Activated naive CD4-positive, alpha-beta T cell treated with anti-CD3 and anti-CD28 coated beads, Interleukin-2, amount 50 U/mL, for 24 hours (primary cell): ENCODE results near the gene RHOC.

Source experiments
- H3K27ac Mint-ChIP-seq: one replicate; pipeline ENCODE4 v1.8.0; 2021; ENCODE audit warnings: mild to moderate bottlenecking, mixed read lengths
- H3K27me3 Mint-ChIP-seq: one replicate; pipeline ENCODE4 v1.8.0; 2021; ENCODE audit warnings: mixed read lengths
- H3K36me3 Mint-ChIP-seq: one replicate; pipeline ENCODE4 v1.8.0; 2021; ENCODE audit warnings: mixed read lengths
- H3K4me1 Mint-ChIP-seq: one replicate; pipeline ENCODE4 v1.8.0; 2021; ENCODE audit warnings: mixed read lengths
- H3K4me3 Mint-ChIP-seq: one replicate; pipeline ENCODE4 v1.8.0; 2021; ENCODE audit warnings: mild to moderate bottlenecking, mixed read lengths
- H3K9me3 Mint-ChIP-seq: one replicate; pipeline ENCODE4 v1.8.0; 2021; ENCODE audit warnings: mixed read lengths

RHOC gene

GRCh38 chr1:112710586-112710985 is 3.7 kb upstream of the RHOC start:
- Mint-ChIP-seq H3K27ac (no peak overlapping the region), H3K4me1 (peaks cover 18% of the 10 kb centered on the region), H3K9me3 (no peaks in the 10 kb centered on the region), H3K36me3 (no peaks in the 10 kb centered on the region), H3K4me3 (no peak overlapping the region), H3K27me3 (peaks cover 1% of the 10 kb centered on the region)

GRCh38 chr1:112710159-112710558 is 3.2 kb upstream of the RHOC start:
- Mint-ChIP-seq H3K27ac (no peak overlapping the region), H3K9me3 (no peaks in the 10 kb centered on the region), H3K27me3 (peaks cover 1% of the 10 kb centered on the region), H3K4me3 (no peak overlapping the region), H3K4me1 (peaks cover 19% of the 10 kb centered on the region), H3K36me3 (no peaks in the 10 kb centered on the region)

- H3K27ac Mint-ChIP-seq: no peak overlapping the region
- no peaks in the 10 kb centered on the region for H3K36me3 Mint-ChIP-seq
- H3K4me3 Mint-ChIP-seq: peak overlapping the region; percentile 69
- H3K27me3 Mint-ChIP-seq: no peaks in the 10 kb centered on the region
- no peaks in the 10 kb centered on the region for H3K9me3 Mint-ChIP-seq
- peaks cover 35% of the 10 kb centered on the region for H3K4me1 Mint-ChIP-seq
These were observed 1.6 kb upstream of the RHOC start for GRCh38 chr1:112708489-112708888.

GRCh38 chr1:112708002-112708448 is 1.1 kb upstream of the RHOC start:
- H3K27ac Mint-ChIP-seq: no peak overlapping the region
- peaks cover 35% of the 10 kb centered on the region for H3K4me1 Mint-ChIP-seq
- no peaks in the 10 kb centered on the region for H3K9me3 Mint-ChIP-seq
- H3K4me3 Mint-ChIP-seq: peak overlapping the region; percentile 69
- H3K27me3 Mint-ChIP-seq: no peaks in the 10 kb centered on the region
- H3K36me3 Mint-ChIP-seq: no peaks in the 10 kb centered on the region

GRCh38 chr1:112707221-112708001 is 484 bp upstream of the RHOC start:
- no peaks in the 10 kb centered on the region for H3K36me3 Mint-ChIP-seq
- no peaks in the 10 kb centered on the region for H3K27me3 Mint-ChIP-seq
- H3K9me3 Mint-ChIP-seq: no peaks in the 10 kb centered on the region
- peak overlapping the region; percentile 69 for H3K4me3 Mint-ChIP-seq
- H3K27ac Mint-ChIP-seq: no peak overlapping the region
- H3K4me1 Mint-ChIP-seq: peaks cover 37% of the 10 kb centered on the region

- H3K27me3 Mint-ChIP-seq: no peaks in the 10 kb centered on the region
- H3K4me3 Mint-ChIP-seq: peak overlapping the region; percentile 73
- H3K4me1 Mint-ChIP-seq: peaks cover 59% of the 10 kb centered on the region
- peak overlapping the region; percentile 3 for H3K27ac Mint-ChIP-seq
- H3K9me3 Mint-ChIP-seq: no peaks in the 10 kb centered on the region
- peaks cover 2% of the 10 kb centered on the region for H3K36me3 Mint-ChIP-seq
These were observed 1.8 kb downstream of the RHOC start for GRCh38 chr1:112704934-112705627.

- no peaks in the 10 kb centered on the region for H3K9me3 Mint-ChIP-seq
- H3K4me3 Mint-ChIP-seq: peak overlapping the region; percentile 73
- no peak overlapping the region for H3K27ac Mint-ChIP-seq
- no peaks in the 10 kb centered on the region for H3K27me3 Mint-ChIP-seq
- H3K36me3 Mint-ChIP-seq: peaks cover 2% of the 10 kb centered on the region
- peaks cover 65% of the 10 kb centered on the region for H3K4me1 Mint-ChIP-seq
These were observed 2.5 kb downstream of the RHOC start for GRCh38 chr1:112704391-112704933.

- Mint-ChIP-seq H3K4me3 (no peak overlapping the region), H3K36me3 (peaks cover 3% of the 10 kb centered on the region), H3K4me1 (peaks cover 68% of the 10 kb centered on the region), H3K27me3 (no peaks in the 10 kb centered on the region), H3K27ac (no peak overlapping the region), H3K9me3 (no peaks in the 10 kb centered on the region)
These were observed 3.2 kb downstream of the RHOC start for GRCh38 chr1:112703706-112704105.

- H3K27ac Mint-ChIP-seq: peak overlapping the region; percentile 63
- no peaks in the 10 kb centered on the region for H3K27me3 Mint-ChIP-seq
- H3K9me3 Mint-ChIP-seq: no peaks in the 10 kb centered on the region
- peaks cover 5% of the 10 kb centered on the region for H3K36me3 Mint-ChIP-seq
- peak overlapping the region; percentile 41 for H3K4me3 Mint-ChIP-seq
- H3K4me1 Mint-ChIP-seq: peaks cover 62% of the 10 kb centered on the region
These were observed 4.3 kb downstream of the RHOC start for GRCh38 chr1:112702420-112703261.

GRCh38 chr1:112702067-112702395 is 4.9 kb downstream of the RHOC start:
- Mint-ChIP-seq H3K9me3 (no peaks in the 10 kb centered on the region), H3K36me3 (peaks cover 5% of the 10 kb centered on the region), H3K4me1 (peaks cover 60% of the 10 kb centered on the region), H3K27me3 (no peaks in the 10 kb centered on the region), H3K4me3 (peak overlapping the region; percentile 41), H3K27ac (peak overlapping the region; percentile 63)

- Mint-ChIP-seq H3K27ac (peak overlapping the region; percentile 77), H3K4me1 (peaks cover 60% of the 10 kb centered on the region), H3K27me3 (no peaks in the 10 kb centered on the region), H3K36me3 (peaks cover 5% of the 10 kb centered on the region), H3K9me3 (no peaks in the 10 kb centered on the region), H3K4me3 (peak overlapping the region; percentile 41)
These were observed 5.5 kb downstream of the RHOC start for GRCh38 chr1:112701227-112702066.

- no peaks in the 10 kb centered on the region for H3K9me3 Mint-ChIP-seq
- peaks cover 53% of the 10 kb centered on the region for H3K4me1 Mint-ChIP-seq
- peak overlapping the region; percentile 26 for H3K4me3 Mint-ChIP-seq
- peaks cover 5% of the 10 kb centered on the region for H3K36me3 Mint-ChIP-seq
- H3K27me3 Mint-ChIP-seq: no peaks in the 10 kb centered on the region
- H3K27ac Mint-ChIP-seq: peak overlapping the region; percentile 77
These were observed 6.4 kb downstream of the RHOC start for GRCh38 chr1:112700290-112701226.

GRCh38 chr1:112699425-112700144 is 7.3 kb downstream of the RHOC start:
- Mint-ChIP-seq H3K4me3 (no peak overlapping the region), H3K27me3 (no peaks in the 10 kb centered on the region), H3K36me3 (peaks cover 5% of the 10 kb centered on the region), H3K4me1 (peaks cover 44% of the 10 kb centered on the region), H3K9me3 (no peaks in the 10 kb centered on the region), H3K27ac (peak overlapping the region; percentile 44)
